Neuronal stem cell (in vitro differentiated cells): ENCODE measurements around the gene CRYAB.
"Not testable (repeated sequence)": the region's sequence is repeated elsewhere in the genome, so short reads cannot be mapped to it uniquely, and the experiment has no call there.

Source experiments
- DNase-seq: peaks from one replicate; pipeline ENCODE4 v3.0.0-alpha.2; 2013; ENCODE audit warnings: low spot score
- H2AFZ ChIP-seq: one replicate; pipeline ENCODE4 v1.6.1; 2013; ENCODE audit warnings: mild to moderate bottlenecking, low read length, inconsistent platforms
- H2AK5ac ChIP-seq: 2 replicates; pipeline ENCODE4 v1.6.1; 2013; ENCODE audit warnings: low read depth, mild to moderate bottlenecking, inconsistent platforms, low read length, moderate library complexity, mixed read lengths
- H2BK120ac ChIP-seq: 2 replicates; pipeline ENCODE4 v1.6.1; 2013; ENCODE audit warnings: low read depth, mild to moderate bottlenecking, inconsistent platforms, low read length, moderate library complexity, mixed read lengths
- H2BK12ac ChIP-seq: one replicate; pipeline ENCODE4 v1.6.1; 2013; ENCODE audit warnings: low read length, inconsistent platforms
- H2BK15ac ChIP-seq: 2 replicates; pipeline ENCODE4 v1.6.1; 2013; ENCODE audit warnings: mild to moderate bottlenecking, low read length, inconsistent platforms, mixed read lengths
- H2BK5ac ChIP-seq: one replicate; pipeline ENCODE4 v1.6.1; 2013; ENCODE audit warnings: inconsistent platforms, mild to moderate bottlenecking, low read length, moderate library complexity
- H3K14ac ChIP-seq: one replicate; pipeline ENCODE4 v1.6.1; 2013; ENCODE audit warnings: low read length, inconsistent platforms
- H3K18ac ChIP-seq: 2 replicates; pipeline ENCODE4 v1.6.1; 2013; ENCODE audit warnings: low read length, inconsistent platforms
- H3K23ac ChIP-seq: 2 replicates; pipeline ENCODE4 v1.6.1; 2013; ENCODE audit warnings: low read depth, mild to moderate bottlenecking, mixed read lengths, low read length, inconsistent platforms; ENCODE audit not compliant: poor library complexity
- H3K27ac ChIP-seq: replicated peaks from 3 replicates; pipeline ENCODE4 v1.5.1; 2013; ENCODE audit warnings: low read length, inconsistent platforms
- H3K27me3 ChIP-seq, 3 experiments: 2 replicates each; pipeline ENCODE4 v1.6.1; 2013; ENCODE audit warnings: low read length in 3 of 3, mild to moderate bottlenecking in 2 of 3, inconsistent platforms in 1 of 3, low read depth in 1 of 3, mixed read lengths in 1 of 3, moderate library complexity in 1 of 3; ENCODE audit not compliant: control insufficient read depth in 3 of 3, insufficient read depth in 3 of 3
- H3K36me3 ChIP-seq, 2 donors: replicated peaks in 1 of 2; 2 replicates each; pipeline ENCODE4 v1.6.1; 2013; ENCODE audit warnings: low read length in 2 of 2; ENCODE audit not compliant: control insufficient read depth in 2 of 2, insufficient read depth in 2 of 2
- H3K4ac ChIP-seq: 2 replicates; pipeline ENCODE4 v1.6.1; 2013; ENCODE audit warnings: inconsistent platforms, mild to moderate bottlenecking, low read length, moderate library complexity
- H3K4me1 ChIP-seq, 2 donors: 1 replicate in 1 of 2; 2 replicates in 1 of 2; pipeline ENCODE4 v1.6.1; 2013; ENCODE audit warnings: low read length in 2 of 2, low read depth in 1 of 2; ENCODE audit not compliant: control insufficient read depth in 2 of 2, insufficient read depth in 1 of 2
- H3K4me2 ChIP-seq: one replicate; pipeline ENCODE4 v1.6.1; 2013; ENCODE audit warnings: mild to moderate bottlenecking, low read length, inconsistent platforms; ENCODE audit not compliant: insufficient read depth, poor library complexity, severe bottlenecking
- H3K4me3 ChIP-seq, 2 donors: 2 replicates each; pipeline ENCODE4 v1.5.1; 2013; ENCODE audit warnings: low read length in 2 of 2, mild to moderate bottlenecking in 2 of 2, inconsistent platforms in 1 of 2, moderate library complexity in 1 of 2
- H3K79me1 ChIP-seq: one replicate; pipeline ENCODE4 v1.6.1; 2013; ENCODE audit warnings: low read depth, mild to moderate bottlenecking, inconsistent platforms, low read length, moderate library complexity
- H3K9ac ChIP-seq: one replicate; pipeline ENCODE4 v1.6.1; 2013; ENCODE audit warnings: mild to moderate bottlenecking, low read depth, low read length, inconsistent platforms; ENCODE audit not compliant: poor library complexity
- H3K9me3 ChIP-seq, 2 donors: replicated peaks in 1 of 2; 2 replicates each; pipeline versions ENCODE3 to v1.6.1; 2013; ENCODE audit warnings: low read length in 2 of 2, mild to moderate bottlenecking in 2 of 2, inconsistent platforms in 1 of 2, low read depth in 1 of 2, mixed read lengths in 1 of 2, moderate library complexity in 1 of 2; ENCODE audit not compliant: control insufficient read depth in 2 of 2, insufficient read depth in 1 of 2
- H4K8ac ChIP-seq: one replicate; pipeline ENCODE4 v1.6.1; 2013; ENCODE audit warnings: low read depth, mild to moderate bottlenecking, inconsistent platforms, low read length, moderate library complexity
- H4K91ac ChIP-seq: one replicate; pipeline ENCODE4 v1.6.1; 2013; ENCODE audit warnings: low read length, low read depth, mild to moderate bottlenecking, inconsistent platforms; ENCODE audit not compliant: poor library complexity
- WGBS, 2 donors: extraction: QIAGEN DNeasy Blood & Tissue Kit; methylation state at CpG; one replicate each; pipeline ENCODE4 v1.1.7; 2013; ENCODE audit warnings: missing lambda C conversion rate in 2 of 2, mixed read lengths in 1 of 2; ENCODE audit not compliant: insufficient read length in 2 of 2, insufficient replicate concordance in 1 of 2; ENCODE audit errors: extremely low coverage in 2 of 2; 5-methylcytosine and 5-hydroxymethylcytosine counted together

CRYAB gene

GRCh38 chr11:111886032-111886431 lies 25.5 kb downstream of the CRYAB start:
- Histone ChIP-seq H2BK5ac (no peak overlapping the region), H3K4ac (no peak overlapping the region), H3K18ac (no peak overlapping the region), H3K4me1 (no peaks in the 10 kb centered on the region), H3K4me3 (no peak overlapping the region), H3K27me3 (no peaks in the 10 kb centered on the region), H3K9ac (no peak overlapping the region), H2AFZ (no peak overlapping the region), H3K79me1 (no peaks in the 10 kb centered on the region), H3K27ac (no peak overlapping the region), H3K23ac (no peak overlapping the region), H2AK5ac (no peak overlapping the region), H4K8ac (no peak overlapping the region), H2BK12ac (no peak overlapping the region), H2BK15ac (no peak overlapping the region), H3K14ac (no peak overlapping the region), H4K91ac (no peak overlapping the region), H3K9me3 (no peaks in the 10 kb centered on the region), H2BK120ac (no peak overlapping the region), H3K4me2 (no peak overlapping the region), H3K36me3 (peaks cover 0 to 2% of the 10 kb centered on the region in 2 donors)
- no CpG with 5 or more reads among the region's 4 CpGs for WGBS, 2 donors
- DNase-seq, result no peak

- H3K14ac ChIP-seq, H4K91ac ChIP-seq, H3K4me1 ChIP-seq, H2BK12ac ChIP-seq, H2BK15ac ChIP-seq, H3K18ac ChIP-seq, H2AK5ac ChIP-seq, H3K36me3 ChIP-seq, H3K79me1 ChIP-seq, H2BK120ac ChIP-seq, H3K23ac ChIP-seq, H2BK5ac ChIP-seq, H2AFZ ChIP-seq, DNase-seq, H3K27me3 ChIP-seq, H3K4me3 ChIP-seq, H4K8ac ChIP-seq, H3K9me3 ChIP-seq, H3K27ac ChIP-seq, H3K4ac ChIP-seq, H3K4me2 ChIP-seq, H3K9ac ChIP-seq: not testable (repeated sequence)
- WGBS, 2 donors, result no CpG with 5 or more reads among the region's 4 CpGs
Measured at GRCh38 chr11:111885053-111885452, 26.5 kb downstream of the CRYAB start.

GRCh38 chr11:111882202-111882601 lies 29.4 kb downstream of the CRYAB start:
- no peaks in the 10 kb centered on the region for H3K79me1 ChIP-seq
- no peak overlapping the region for H3K27ac ChIP-seq
- peaks cover 3 to 4% of the 10 kb centered on the region in 2 donors for H3K4me1 ChIP-seq
- H3K18ac ChIP-seq, result no peak overlapping the region
- no CpG with 5 or more reads among the region's 5 CpGs for WGBS, 2 donors
- H2BK12ac ChIP-seq, result no peak overlapping the region
- H4K8ac ChIP-seq, result no peak overlapping the region
- H3K9me3 ChIP-seq, result no peaks in the 10 kb centered on the region
- no peak overlapping the region for H3K14ac ChIP-seq
- H3K9ac ChIP-seq, result no peak overlapping the region
- no peaks in the 10 kb centered on the region for H3K27me3 ChIP-seq
- no peak overlapping the region for H2AK5ac ChIP-seq
- no peak overlapping the region for H3K23ac ChIP-seq
- H3K4me3 ChIP-seq, result no peak overlapping the region
- no peak overlapping the region for H3K4ac ChIP-seq
- H4K91ac ChIP-seq, result no peak overlapping the region
- DNase-seq, result no peak
- H3K4me2 ChIP-seq, result no peak overlapping the region
- H2BK120ac ChIP-seq, result no peak overlapping the region
- no peak overlapping the region for H2AFZ ChIP-seq
- H2BK5ac ChIP-seq, result no peak overlapping the region
- no peak overlapping the region for H2BK15ac ChIP-seq
- H3K36me3 ChIP-seq, result peaks cover 0 to 2% of the 10 kb centered on the region in 2 donors

DNA sequence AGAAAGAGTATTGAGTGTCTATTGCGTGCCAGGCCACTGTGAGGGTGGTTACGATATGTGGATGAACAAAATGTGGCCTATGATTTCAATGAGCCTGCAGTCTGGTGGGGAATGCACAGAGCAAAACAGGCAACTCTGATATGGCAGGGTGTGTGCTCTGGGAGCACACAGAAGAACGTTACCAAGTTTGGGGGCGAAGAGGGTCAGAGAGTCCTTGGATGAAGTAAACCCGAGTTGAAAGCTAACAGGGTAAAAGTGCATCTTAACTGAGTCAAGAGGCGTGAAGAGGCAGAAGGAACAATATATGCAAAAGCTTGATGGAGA lies 32.0 kb downstream of the CRYAB start:
- Histone ChIP-seq H3K23ac (no peak overlapping the region), H3K27me3 (no peaks in the 10 kb centered on the region), H4K91ac (no peak overlapping the region), H3K36me3 (peaks cover 0 to 9% of the 10 kb centered on the region in 2 donors), H3K4ac (no peak overlapping the region), H3K27ac (peak overlapping the region; percentile 39), H3K79me1 (no peaks in the 10 kb centered on the region), H3K4me1 (peaks cover 3 to 4% of the 10 kb centered on the region in 2 donors), H3K4me3 (peak overlapping the region; percentile 98 to 99), H2BK120ac (no peak overlapping the region), H3K9ac (no peak overlapping the region), H2AK5ac (no peak overlapping the region), H2BK5ac (no peak overlapping the region), H2AFZ (peak overlapping the region; percentile 99), H3K9me3 (no peaks in the 10 kb centered on the region), H3K18ac (peak overlapping the region; percentile 5), H4K8ac (peak overlapping the region; percentile 53), H3K4me2 (peak overlapping the region; percentile 66), H2BK12ac (no peak overlapping the region), H2BK15ac (no peak overlapping the region), H3K14ac (no peak overlapping the region)
- WGBS, 2 donors, result no CpG with 5 or more reads among the region's 6 CpGs
- DNase-seq, result no peak
